Stimulated activated effector memory CD8-positive, alpha-beta T cell treated with anti-CD3 and anti-CD28 coated beads, Interleukin-12 subunit alpha, Interleukin-12 subunit beta, amount 100 ng/mL, for 72 hours (primary cell): ENCODE measurements around the gene CHSY1.
A peak's percentile ranks its signal among the peaks of the same experiment; 100 is the strongest.

Experiments used
- ATAC-seq: fragments of 150-1000 bp; cut with Tn5 transposase; 2 replicates; pipeline ENCODE4 v1.10.0; 2021
- DNase-seq, 2 donors: peaks; one replicate each; pipeline ENCODE4 v3.0.0; 2021 to 2022; ENCODE audit warnings: low spot score in 2 of 2
- H3K27ac Mint-ChIP-seq: one replicate; pipeline ENCODE4 v1.8.0; 2022; ENCODE audit warnings: mild to moderate bottlenecking, mixed read lengths
- H3K36me3 Mint-ChIP-seq: one replicate; pipeline ENCODE4 v1.8.0; 2022; ENCODE audit warnings: mild to moderate bottlenecking, mixed read lengths
- H3K4me1 Mint-ChIP-seq: one replicate; pipeline ENCODE4 v1.8.0; 2022; ENCODE audit warnings: mixed read lengths
- H3K4me3 Mint-ChIP-seq: one replicate; pipeline ENCODE4 v1.8.0; 2022; ENCODE audit warnings: mild to moderate bottlenecking, mixed read lengths
- H3K9me3 Mint-ChIP-seq: one replicate; pipeline ENCODE4 v1.8.0; 2022; ENCODE audit warnings: mixed read lengths

Gene CHSY1

DNA sequence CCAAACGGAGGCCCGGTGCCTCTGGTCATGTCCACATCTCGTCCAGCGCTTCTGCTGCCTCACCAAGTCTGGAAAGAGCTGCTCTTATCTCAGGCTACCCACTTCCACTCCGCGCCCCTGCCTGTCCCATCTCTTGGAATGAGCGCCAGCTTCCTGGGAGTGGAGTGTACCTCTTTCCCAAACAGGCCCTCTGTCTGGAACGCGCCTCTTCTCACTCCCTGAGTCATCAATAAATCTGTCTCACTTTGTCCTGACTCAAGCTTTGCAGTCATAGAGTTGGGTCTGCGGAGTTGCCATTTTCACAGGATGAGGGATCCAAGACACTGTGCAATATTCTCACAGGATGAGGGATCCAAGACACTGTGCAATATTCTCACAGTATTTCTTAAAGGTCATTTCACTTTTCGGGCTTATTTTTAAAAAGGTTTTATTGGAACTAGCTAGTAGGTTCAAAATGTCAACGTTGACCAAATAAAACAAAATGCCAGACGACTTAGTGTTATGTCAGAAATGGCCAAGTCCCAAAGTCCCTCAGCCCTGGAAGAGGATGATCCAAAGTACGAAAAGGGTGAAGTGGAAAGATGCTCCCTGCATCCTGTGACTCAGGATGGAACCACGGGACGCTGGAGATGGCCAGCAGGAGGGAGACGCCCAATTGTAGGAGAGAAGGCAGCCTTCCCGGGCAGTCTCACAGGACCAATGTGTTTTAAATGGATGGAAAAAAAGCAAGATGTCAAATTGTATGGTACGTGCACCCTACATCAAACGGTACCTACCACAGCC, 81.1 kb downstream of the CHSY1 start:
- peaks cover 53% of the 10 kb centered on the region for H3K4me1 Mint-ChIP-seq
- no peak for ATAC-seq
- peaks cover 86% of the 10 kb centered on the region for H3K36me3 Mint-ChIP-seq
- DNase-seq = no peak
- peaks cover 6% of the 10 kb centered on the region for H3K9me3 Mint-ChIP-seq
- peak overlapping the region; percentile 93 for H3K27ac Mint-ChIP-seq
- H3K4me3 Mint-ChIP-seq = no peak overlapping the region

DNA sequence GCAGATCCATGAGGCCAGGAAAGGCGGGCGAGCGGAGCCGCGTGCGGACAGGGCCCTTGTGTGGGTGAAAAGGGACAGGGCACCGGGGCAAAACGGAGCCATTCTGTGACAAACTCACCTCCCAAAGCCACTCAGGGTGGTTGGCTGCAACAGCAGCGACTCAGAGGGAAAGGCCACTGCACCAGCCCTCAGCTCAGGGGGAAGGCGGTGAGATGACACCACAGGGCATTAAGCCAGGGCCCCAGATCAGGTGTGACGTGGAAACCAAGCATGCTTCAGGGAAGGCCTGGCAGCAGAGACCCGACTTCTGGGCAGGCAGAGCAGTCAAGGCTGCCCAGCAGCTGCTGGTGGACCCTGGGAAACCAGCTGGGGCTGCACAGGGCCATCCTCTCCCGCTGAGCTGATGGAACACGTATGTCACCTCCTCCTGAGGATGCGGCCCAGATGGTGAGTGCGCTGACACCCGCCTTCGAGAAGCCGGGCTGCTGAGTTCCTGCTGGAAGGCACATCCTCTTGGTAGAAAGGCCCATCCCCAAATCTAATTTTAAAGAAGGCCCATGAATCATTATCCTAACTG, 82.3 kb downstream of the CHSY1 start:
- Mint-ChIP-seq H3K27ac (peak overlapping the region; percentile 93), H3K4me3 (peak overlapping the region; percentile 70), H3K36me3 (peaks cover 81% of the 10 kb centered on the region), H3K9me3 (peaks cover 6% of the 10 kb centered on the region), H3K4me1 (peaks cover 50% of the 10 kb centered on the region)
- ATAC-seq = peak; percentile 31
- no peak for DNase-seq

DNA sequence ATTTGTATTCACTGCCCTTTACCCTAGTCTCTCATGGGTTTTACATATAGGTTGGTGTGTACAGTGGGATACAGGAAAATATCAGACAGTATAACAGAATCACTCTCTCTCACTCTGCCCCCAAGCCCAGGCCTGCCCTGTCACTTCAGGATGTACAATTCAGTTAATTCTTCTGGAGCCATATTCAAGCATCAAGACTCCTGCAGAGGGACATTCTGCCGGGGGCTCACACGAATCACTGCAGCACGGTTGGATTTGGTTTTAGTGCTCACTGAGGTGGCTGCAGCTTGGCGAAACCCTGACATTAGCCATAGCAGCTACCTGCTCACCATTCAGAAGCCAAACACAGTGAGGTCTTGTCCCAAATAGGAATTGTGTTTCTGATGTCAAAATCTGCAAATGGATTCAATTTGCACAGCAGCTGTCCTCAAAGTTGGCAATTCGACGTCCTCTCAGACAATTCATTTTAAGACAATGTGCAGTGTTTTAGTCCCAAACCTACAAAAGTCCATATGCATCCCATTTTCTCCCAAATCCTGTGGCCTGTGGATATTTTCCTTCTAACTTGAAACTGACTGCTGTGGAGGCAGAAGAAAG, 82.9 kb downstream of the CHSY1 start:
- H3K27ac Mint-ChIP-seq = peak overlapping the region; percentile 93
- ATAC-seq = no peak
- no peak for DNase-seq
- H3K9me3 Mint-ChIP-seq = peaks cover 11% of the 10 kb centered on the region
- H3K4me1 Mint-ChIP-seq = peaks cover 44% of the 10 kb centered on the region
- H3K4me3 Mint-ChIP-seq = peak overlapping the region; percentile 70
- H3K36me3 Mint-ChIP-seq = peaks cover 75% of the 10 kb centered on the region

DNA sequence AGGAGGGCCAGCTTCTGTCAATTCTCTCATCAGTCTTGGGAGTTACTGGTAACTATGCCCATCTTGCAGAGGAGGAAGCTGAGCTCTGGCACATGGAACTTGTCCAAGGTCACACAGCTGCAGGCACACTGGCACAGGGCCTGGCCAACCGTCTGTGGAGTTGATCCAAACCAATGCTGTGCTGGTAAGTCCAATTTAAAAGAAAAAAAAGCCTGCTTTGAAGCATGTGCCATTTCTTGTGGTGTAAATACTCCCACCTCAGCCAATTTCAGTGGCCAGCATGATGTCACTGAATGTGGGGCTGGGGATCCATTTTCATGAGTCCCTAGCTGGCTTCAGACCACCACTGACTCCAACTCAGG, 83.4 kb downstream of the CHSY1 start:
- ATAC-seq = peak; percentile 58
- H3K4me1 Mint-ChIP-seq = peaks cover 43% of the 10 kb centered on the region
- H3K4me3 Mint-ChIP-seq = peak overlapping the region; percentile 70

DNA sequence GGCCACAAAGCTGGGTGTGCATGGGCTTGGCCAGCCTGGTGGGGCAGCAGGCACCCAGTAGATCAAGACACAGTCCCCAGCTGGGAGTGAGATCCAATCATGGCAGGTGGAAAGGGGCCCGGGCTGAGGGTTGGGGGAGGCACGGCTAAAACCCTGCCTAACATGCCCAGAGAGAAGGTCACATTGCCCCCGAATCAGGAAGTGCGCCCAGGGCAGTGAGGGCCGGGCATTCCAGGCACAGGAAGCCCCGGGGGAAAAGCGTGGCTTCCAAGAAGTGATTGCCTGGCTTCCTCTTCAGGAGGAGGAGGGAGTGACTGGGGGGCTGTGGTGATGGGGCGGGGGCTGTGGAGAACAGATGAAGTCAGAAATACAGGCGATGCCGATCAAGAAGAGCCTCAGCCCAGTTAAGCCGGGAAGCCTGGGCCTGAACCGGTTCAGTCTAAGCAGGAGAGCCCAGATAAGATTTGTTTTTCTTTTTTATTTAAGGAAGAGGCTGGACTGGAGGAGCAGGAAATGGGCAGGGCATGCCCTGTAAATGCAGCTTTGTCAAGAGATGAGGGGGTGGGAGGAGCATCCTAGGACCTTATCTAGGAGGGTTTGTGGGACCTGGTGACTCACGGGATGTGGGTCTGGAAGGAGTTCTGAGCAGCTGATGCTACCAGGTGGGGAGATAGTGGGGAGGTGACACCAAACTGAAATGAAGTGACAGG, 83.9 kb downstream of the CHSY1 start:
- peak overlapping the region; percentile 70 for H3K4me3 Mint-ChIP-seq
- DNase-seq (peak in 1 of 2 donors; percentile 70), ATAC-seq (peak; percentile 95)
- H3K4me1 Mint-ChIP-seq = peaks cover 46% of the 10 kb centered on the region
- peaks cover 64% of the 10 kb centered on the region for H3K36me3 Mint-ChIP-seq
- H3K27ac Mint-ChIP-seq = peak overlapping the region; percentile 93
- peaks cover 11% of the 10 kb centered on the region for H3K9me3 Mint-ChIP-seq

More for the DNA sequence above, 83.4 kb downstream of the CHSY1 start:
- no peak for DNase-seq
- H3K9me3 Mint-ChIP-seq = peaks cover 11% of the 10 kb centered on the region
- peak overlapping the region; percentile 93 for H3K27ac Mint-ChIP-seq
- peaks cover 70% of the 10 kb centered on the region for H3K36me3 Mint-ChIP-seq

DNA sequence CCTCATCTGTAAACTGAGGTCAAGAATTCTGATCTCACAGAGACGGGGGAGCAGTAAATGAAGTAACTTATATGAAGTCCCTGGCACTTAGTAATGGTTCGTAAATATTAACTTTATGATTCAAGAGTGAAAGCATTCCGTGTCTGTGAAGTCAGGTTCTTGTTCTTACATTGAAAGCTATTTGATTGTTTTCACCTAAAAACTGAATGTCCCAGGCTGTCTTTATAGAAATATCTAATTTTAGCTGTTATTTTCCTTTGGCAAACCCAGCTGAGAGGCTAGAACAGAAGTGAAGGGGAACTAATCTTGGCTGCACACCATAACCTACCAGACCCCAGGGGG, 84.5 kb downstream of the CHSY1 start:
- H3K27ac Mint-ChIP-seq = peak overlapping the region; percentile 93
- ATAC-seq = no peak
- no peak for DNase-seq
- H3K4me3 Mint-ChIP-seq = peak overlapping the region; percentile 70
- peaks cover 48% of the 10 kb centered on the region for H3K4me1 Mint-ChIP-seq
- H3K9me3 Mint-ChIP-seq = peaks cover 11% of the 10 kb centered on the region
- peaks cover 59% of the 10 kb centered on the region for H3K36me3 Mint-ChIP-seq

DNA sequence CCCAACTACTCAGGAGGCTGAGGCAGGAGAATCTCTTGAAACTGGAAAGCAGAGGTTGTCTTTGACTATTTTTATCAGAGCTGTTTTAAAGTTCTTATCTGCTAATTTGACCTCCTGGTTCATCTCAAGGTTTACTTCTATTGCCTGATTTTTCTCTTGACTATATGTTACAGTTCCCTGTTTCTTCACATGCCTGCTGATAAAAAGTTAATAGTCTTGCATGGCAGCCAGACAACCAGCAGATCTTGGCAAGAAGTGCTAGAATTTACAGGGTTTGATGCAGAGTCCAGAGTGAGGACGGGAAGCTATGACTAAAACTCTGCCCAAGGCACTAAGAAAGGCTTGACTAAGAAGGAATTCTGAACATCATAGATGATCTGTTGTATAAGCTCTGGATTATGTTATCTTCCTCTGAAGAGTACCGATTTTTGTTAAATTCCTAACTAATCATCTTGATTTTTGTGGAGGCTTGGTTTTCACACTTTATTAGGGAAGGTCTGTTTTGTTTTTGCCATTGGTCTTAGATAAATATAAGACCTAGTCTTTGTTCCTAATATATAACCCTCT, 85.9 kb downstream of the CHSY1 start:
- ATAC-seq = no peak
- H3K4me1 Mint-ChIP-seq = peaks cover 59% of the 10 kb centered on the region
- H3K4me3 Mint-ChIP-seq = no peak overlapping the region
- peaks cover 11% of the 10 kb centered on the region for H3K9me3 Mint-ChIP-seq
- no peak for DNase-seq
- peaks cover 47% of the 10 kb centered on the region for H3K36me3 Mint-ChIP-seq
- H3K27ac Mint-ChIP-seq = no peak overlapping the region

DNA sequence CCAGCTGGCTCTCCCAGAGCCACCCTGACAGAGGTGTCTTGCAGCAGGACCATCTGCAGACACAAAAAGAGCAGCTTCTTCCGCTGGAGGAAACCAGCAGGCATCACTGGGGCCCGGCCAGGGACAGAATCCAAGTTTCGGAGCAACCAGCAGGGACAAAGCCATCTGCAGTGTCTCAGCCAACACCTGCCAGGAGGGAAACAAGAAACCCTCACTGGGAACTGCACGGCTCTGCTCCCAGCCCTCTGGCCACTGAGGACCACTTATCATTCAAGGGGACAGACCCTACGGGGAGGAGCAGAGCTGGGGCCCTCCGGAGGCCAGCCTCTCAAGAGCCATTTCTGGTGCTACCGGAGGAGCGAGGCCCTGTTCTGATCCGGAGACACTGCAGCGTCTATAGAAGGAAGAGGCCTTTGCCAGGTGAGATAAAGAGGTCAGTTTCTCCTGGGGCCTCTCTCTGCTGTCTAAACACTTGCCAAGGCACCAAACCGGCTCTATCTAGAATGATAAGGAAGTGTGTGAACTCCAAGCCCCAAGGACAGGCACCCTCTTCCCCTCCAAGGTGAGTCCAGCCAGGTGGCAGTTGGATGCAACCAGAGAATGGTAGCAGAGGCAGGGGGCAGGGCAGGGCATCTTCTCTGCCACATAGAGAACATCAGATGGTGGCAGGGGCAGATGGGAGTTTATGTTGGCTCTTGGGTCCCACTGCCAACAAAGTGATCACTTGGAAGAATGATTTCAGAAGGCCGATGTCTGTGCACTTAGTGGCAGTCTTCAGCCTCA, 89.0 kb downstream of the CHSY1 start:
- DNase-seq (no peak), ATAC-seq (no peak)
- H3K36me3 Mint-ChIP-seq = peaks cover 22% of the 10 kb centered on the region
- peaks cover 58% of the 10 kb centered on the region for H3K4me1 Mint-ChIP-seq
- H3K9me3 Mint-ChIP-seq = peaks cover 11% of the 10 kb centered on the region
- H3K27ac Mint-ChIP-seq = peak overlapping the region; percentile 73
- H3K4me3 Mint-ChIP-seq = no peak overlapping the region

DNA sequence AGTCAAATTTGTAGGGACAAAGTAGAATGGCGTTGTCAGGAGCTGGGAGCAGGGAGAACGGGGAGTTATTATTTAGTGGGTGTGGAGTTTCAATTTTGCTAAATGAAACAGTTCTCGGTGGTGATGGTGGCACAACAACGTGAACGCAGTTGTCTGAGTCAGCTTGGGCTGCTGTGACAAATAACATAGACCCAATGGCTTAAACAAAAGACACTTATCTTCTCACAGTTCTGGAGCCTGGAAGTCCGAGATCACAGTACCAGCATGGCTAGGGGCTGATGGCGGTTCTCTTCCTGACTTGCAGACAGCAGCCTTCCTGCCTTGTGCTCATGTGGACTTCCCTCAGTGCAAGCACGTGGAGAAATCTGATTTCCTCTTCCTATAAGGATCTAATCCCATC, 90.2 kb downstream of the CHSY1 start:
- Mint-ChIP-seq H3K9me3 (peaks cover 9% of the 10 kb centered on the region), H3K4me3 (peak overlapping the region; percentile 61), H3K27ac (peak overlapping the region; percentile 86), H3K36me3 (peaks cover 14% of the 10 kb centered on the region), H3K4me1 (peaks cover 50% of the 10 kb centered on the region)
- ATAC-seq = peak; percentile 92
- DNase-seq = no peak

DNA sequence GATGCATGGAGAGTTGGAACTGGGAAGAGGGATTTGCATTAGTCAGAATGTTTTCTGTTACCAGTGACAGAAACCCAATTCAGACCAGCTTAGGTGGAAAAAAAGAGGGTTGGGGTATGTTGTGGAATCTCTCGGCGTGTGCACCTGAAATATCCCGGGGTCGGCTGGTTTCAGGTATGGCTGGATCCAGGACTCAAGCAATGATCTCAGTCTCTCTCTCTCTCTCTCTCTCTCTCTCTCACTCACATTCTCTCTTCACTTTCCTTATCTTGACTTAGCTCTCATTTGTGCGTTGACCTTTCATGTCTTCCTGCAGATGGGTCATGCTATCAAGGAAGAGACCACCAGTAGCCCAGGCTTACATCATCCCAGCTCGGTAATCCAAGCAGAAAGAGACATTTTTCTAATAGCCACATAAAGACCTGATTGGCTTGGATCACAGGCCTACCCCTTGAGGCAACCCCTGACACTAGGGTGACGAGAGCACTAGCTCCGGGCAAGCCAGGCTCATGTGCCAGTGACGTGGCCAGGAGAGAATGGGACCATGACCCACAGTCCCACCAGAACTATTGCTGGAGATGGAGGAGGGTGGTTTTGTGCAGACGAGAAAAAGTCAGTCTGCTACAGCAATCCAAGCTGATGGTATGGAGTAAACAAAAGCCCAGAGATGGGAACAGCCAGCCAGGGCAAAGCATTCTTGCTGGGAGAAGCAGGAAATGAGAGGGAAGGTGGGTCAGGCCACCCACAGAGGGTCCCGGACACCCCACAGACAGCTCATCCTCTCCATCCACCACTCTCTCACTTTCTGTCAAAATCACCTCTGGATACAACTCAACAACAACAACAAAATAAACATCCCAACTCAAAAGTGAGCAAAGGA, 91.7 kb downstream of the CHSY1 start:
- no peak overlapping the region for H3K4me3 Mint-ChIP-seq
- peaks cover 5% of the 10 kb centered on the region for H3K9me3 Mint-ChIP-seq
- peak overlapping the region; percentile 86 for H3K27ac Mint-ChIP-seq

DNA sequence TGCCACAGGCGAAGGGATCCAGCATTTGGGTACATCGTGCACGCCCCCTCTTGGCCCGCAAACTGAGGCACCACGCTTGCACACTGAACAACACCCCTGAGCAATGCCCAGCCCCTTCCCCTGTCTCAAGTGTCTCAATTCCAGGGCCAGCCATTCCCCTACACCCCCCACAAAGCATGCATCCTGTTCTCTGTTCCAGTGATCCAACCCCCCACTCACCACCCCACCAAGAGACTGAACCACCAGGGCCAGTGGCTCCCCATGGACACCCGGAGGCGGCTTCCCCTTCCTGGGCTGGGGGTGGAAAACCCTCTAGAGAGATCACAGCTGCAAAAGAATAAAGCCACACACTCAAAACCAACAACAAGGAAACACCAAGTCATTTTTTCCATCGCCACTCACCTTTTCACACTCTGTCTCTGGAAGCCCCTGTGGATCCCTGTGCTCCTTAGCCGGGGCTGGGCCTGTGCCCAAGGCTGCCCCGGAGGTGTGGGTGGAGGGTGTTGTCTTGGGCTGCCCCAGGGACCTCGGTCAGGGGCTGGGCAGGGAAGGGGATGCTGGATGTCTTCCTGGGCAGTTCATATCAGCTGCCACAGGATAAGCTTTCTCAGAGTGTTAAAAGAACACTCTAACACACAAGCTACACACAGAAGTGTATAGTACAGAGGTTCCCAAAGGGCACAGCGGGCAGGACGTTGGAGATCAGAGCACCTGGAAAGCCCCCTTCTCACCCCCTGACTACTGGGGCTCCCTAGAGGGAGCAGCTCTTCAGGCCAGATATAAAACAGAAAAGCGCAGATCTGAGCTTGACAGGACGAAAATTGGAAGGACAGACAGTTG, 92.5 kb downstream of the CHSY1 start:
- DNase-seq = no peak
- H3K27ac Mint-ChIP-seq = peak overlapping the region; percentile 86
- ATAC-seq = peak; percentile 64
- peak overlapping the region; percentile 45 for H3K4me3 Mint-ChIP-seq
- peaks cover 2% of the 10 kb centered on the region for H3K9me3 Mint-ChIP-seq
- peaks cover 7% of the 10 kb centered on the region for H3K36me3 Mint-ChIP-seq
- H3K4me1 Mint-ChIP-seq = peaks cover 50% of the 10 kb centered on the region

More for the DNA sequence above, 91.7 kb downstream of the CHSY1 start:
- ATAC-seq (no peak), DNase-seq (no peak)
- peaks cover 50% of the 10 kb centered on the region for H3K4me1 Mint-ChIP-seq
- H3K36me3 Mint-ChIP-seq = peaks cover 11% of the 10 kb centered on the region

DNA sequence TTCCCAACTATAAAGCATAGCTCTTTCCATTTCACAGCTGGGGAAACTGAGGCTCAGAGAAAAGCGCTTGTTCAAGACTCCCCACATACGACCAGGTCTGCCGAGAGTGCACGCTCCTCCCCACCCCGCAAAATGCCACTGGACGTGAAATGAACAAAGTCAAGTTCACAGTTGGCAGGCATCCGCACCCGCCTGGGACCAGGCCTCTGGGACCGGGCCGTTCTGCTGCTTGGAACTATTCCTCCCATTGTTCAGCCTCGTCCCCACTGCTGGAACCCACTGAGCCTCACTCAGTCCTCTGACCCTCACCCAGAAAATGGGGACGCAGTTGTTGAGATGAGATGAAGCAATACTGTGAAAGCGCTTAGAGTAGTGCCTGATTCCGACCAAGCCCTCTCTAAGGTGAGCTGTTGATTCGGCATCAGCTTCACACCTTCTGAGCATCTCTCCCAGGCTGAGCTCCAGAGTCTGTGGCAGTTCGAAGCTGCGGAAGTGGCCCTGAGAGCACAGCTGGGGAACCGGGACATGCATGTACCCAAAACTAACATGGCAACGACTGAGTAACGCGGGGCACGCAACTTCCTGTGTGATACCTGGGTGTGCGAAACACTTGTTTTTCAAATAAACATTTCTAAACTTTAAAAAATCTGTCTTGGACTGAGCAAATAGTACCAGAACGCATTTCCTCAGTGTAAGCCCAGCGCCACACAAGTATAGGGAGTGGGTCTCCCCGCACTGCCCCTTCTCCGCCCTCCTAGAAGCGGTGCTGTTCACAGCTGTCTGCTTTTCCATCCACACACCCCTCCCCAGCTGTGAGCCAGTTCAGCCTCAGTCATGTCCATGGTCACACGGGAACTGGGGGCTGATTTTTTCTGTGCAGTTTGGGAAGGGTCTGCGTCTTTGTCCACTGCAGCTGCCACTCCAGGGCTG, 93.4 kb downstream of the CHSY1 start:
- Mint-ChIP-seq H3K36me3 (peaks cover 7% of the 10 kb centered on the region), H3K27ac (peak overlapping the region; percentile 86), H3K4me3 (peak overlapping the region; percentile 45), H3K4me1 (peaks cover 47% of the 10 kb centered on the region), H3K9me3 (no peaks in the 10 kb centered on the region)
- ATAC-seq = no peak
- DNase-seq = no peak
